KBM-7 (cell line): Measurements from ENCODE around the gene SCLY.

ENCODE experiments used
- DNase-seq: peaks from one replicate; pipeline ENCODE4 v3.0.0-alpha.2; 2015
- in situ Hi-C: fragments of 300-500 bp; cut with MboI; formaldehyde crosslinking; loops from 2 replicates; pipeline ENCODE4 v1.14.3; 2020; ENCODE audit warnings: low sequenced_read_pairs, low pct_unique_long_range_greater_than_20kb, mixed read lengths

Gene SCLY

GRCh38 chr2:238142382-238143205, 81.8 kb downstream of the SCLY start:
- no peak for DNase-seq
- in situ Hi-C loops, result no loop called here

GRCh38 chr2:238143239-238143951, 82.6 kb downstream of the SCLY start:
- in situ Hi-C loops, result no loop called here
- DNase-seq, result no peak

GRCh38 chr2:238144262-238144661, 83.5 kb downstream of the SCLY start:
- no peak for DNase-seq
- in situ Hi-C loops, result no loop called here

GRCh38 chr2:238145046-238145445, 84.2 kb downstream of the SCLY start:
- in situ Hi-C loops, result no loop called here
- no peak for DNase-seq

- in situ Hi-C loops, result no loop called here
- DNase-seq, result no peak
Observed at GRCh38 chr2:238145851-238146250, 85.0 kb downstream of the SCLY start.

- in situ Hi-C loops, result no loop called here
- DNase-seq, result no peak
Observed at GRCh38 chr2:238146884-238147544, 86.2 kb downstream of the SCLY start.

- no peak for DNase-seq
- in situ Hi-C loops, result no loop called here
Observed at GRCh38 chr2:238148981-238149380, 88.2 kb downstream of the SCLY start.
